MM.1S (cell line): ENCODE results near the gene SMURF2.
"Not testable (repeated sequence)": the region's sequence is repeated elsewhere in the genome, so short reads cannot be mapped to it uniquely, and the experiment has no call there.

Experiments
- DNase-seq: peaks from one replicate; pipeline ENCODE4 v3.0.0-alpha.2; 2015
- H2AFZ ChIP-seq: fragments of 300-600 bp; sonication (generic); 2 replicates; pipeline ENCODE4 v1.6.0; 2016; ENCODE audit warnings: antibody characterized with exemption, low read length
- H3F3A ChIP-seq: fragments of 300-600 bp; sonication (generic); 2 replicates; pipeline ENCODE4 v1.6.1; 2016; ENCODE audit warnings: mild to moderate bottlenecking, antibody characterized with exemption, low read length, moderate library complexity, mixed read lengths; ENCODE audit not compliant: insufficient read depth
- H3K27ac ChIP-seq: fragments of 300-600 bp; sonication (generic); 2 replicates; pipeline ENCODE4 v1.5.1; 2016; ENCODE audit warnings: mild to moderate bottlenecking, low read length
- H3K27me3 ChIP-seq: fragments of 300-600 bp; sonication (generic); replicated peaks from 2 replicates; pipeline ENCODE4 v1.6.0; 2016; ENCODE audit warnings: low read length; ENCODE audit not compliant: insufficient read depth
- H3K36me3 ChIP-seq: fragments of 300-600 bp; sonication (generic); replicated peaks from 2 replicates; pipeline ENCODE4 v1.6.1; 2016; ENCODE audit warnings: mild to moderate bottlenecking, low read length, mixed read lengths; ENCODE audit not compliant: insufficient read depth
- H3K4me1 ChIP-seq: fragments of 300-600 bp; sonication (generic); 2 replicates; pipeline ENCODE4 v1.6.1; 2016; ENCODE audit warnings: low read length, mixed read lengths
- H3K4me2 ChIP-seq: fragments of 300-600 bp; sonication (generic); 2 replicates; pipeline ENCODE4 v1.6.0; 2016; ENCODE audit warnings: low read depth, low read length
- H3K4me3 ChIP-seq: fragments of 300-600 bp; sonication (generic); 2 replicates; pipeline ENCODE4 v1.5.1; 2016; ENCODE audit warnings: low read length, mixed read lengths
- H3K79me2 ChIP-seq: fragments of 300-600 bp; sonication (generic); 2 replicates; pipeline ENCODE4 v1.6.1; 2016; ENCODE audit warnings: mixed run types, low read length, mixed read lengths
- H3K9ac ChIP-seq: fragments of 300-600 bp; sonication (generic); 2 replicates; pipeline ENCODE4 v1.6.1; 2016; ENCODE audit warnings: low read length, mixed read lengths
- H3K9me2 ChIP-seq: fragments of 300-600 bp; sonication (generic); replicated peaks from 2 replicates; pipeline ENCODE4 v1.6.1; 2016; ENCODE audit warnings: mild to moderate bottlenecking, low read length, mixed read lengths; ENCODE audit not compliant: insufficient read depth
- H3K9me3 ChIP-seq: fragments of 300-600 bp; sonication (generic); replicated peaks from 2 replicates; pipeline ENCODE4 v1.6.1; 2016; ENCODE audit warnings: mild to moderate bottlenecking, low read length, mixed read lengths; ENCODE audit not compliant: insufficient read depth
- H4K20me1 ChIP-seq: fragments of 300-600 bp; sonication (generic); 2 replicates; pipeline ENCODE4 v1.6.1; 2016; ENCODE audit warnings: mild to moderate bottlenecking, low read length, moderate library complexity, mixed read lengths; ENCODE audit not compliant: insufficient read depth
- CTCF ChIP-seq: fragments of 300-600 bp; sonication (generic); IDR thresholded peaks from 2 replicates; pipeline ENCODE4 v1.5.1; 2016; ENCODE audit warnings: antibody characterized with exemption, low read length, mixed read lengths
- EZH2 ChIP-seq: fragments of 300-600 bp; sonication (generic); optimal IDR thresholded peaks from 2 replicates; pipeline ENCODE3; 2017; ENCODE audit warnings: low read depth, mild to moderate bottlenecking, antibody characterized with exemption, low read length, mixed read lengths
- EZH2phosphoT487 ChIP-seq: fragments of 300-600 bp; sonication (generic); IDR thresholded peaks from 2 replicates; pipeline ENCODE4 v1.6.1; 2018; ENCODE audit warnings: antibody characterized with exemption, low read length

SMURF2 gene

DNA sequence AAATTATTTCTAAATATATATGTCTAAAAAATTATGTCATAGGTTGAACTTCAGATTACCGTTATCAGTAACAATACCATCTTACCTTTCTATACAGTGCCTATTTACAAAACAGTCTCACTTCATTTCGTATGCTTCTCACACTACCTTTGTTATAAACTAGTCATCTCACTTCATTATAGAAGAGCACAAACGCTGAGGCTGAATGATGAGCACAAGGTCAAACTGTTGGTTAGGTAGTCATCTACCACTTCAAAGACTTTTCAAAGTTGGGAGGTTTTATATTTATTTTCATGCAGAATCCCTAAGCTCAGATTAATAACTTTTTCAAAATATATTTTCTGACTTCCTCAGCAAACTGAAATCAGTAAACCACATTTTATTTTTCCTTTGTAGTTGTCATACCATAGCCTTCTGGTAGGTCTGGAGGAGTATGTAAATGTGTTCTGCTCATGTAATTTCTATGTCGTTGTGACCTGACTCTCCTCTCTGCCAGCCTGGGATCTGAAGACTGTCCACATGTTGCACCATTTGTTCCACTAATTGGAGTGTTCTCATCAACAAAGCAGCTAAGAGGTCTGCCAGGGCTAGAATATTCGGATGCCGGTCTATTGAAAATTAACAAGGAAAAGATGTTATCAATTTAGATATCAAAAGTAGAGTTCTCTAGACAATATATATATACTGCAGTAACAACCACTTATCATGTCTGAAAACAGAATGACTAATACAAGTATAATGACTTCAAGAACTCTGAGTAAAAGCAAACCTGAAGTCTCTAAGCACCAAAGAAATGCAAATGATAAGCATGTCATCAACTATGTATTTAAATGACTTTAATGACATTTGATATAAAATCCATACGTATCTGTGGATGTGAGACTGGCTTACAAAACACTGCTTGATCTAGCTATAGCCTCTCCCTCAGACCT, 81.5 kb downstream of the SMURF2 start:
- H3K9me2 ChIP-seq = no peaks in the 10 kb centered on the region
- no peak overlapping the region for H3K4me3 ChIP-seq
- H3K36me3 ChIP-seq = no peaks in the 10 kb centered on the region
- H3K79me2 ChIP-seq = no peaks in the 10 kb centered on the region
- no peak overlapping the region for H3K9ac ChIP-seq
- H2AFZ ChIP-seq = no peak overlapping the region
- DNase-seq = no peak
- no peaks in the 10 kb centered on the region for H3K4me1 ChIP-seq
- TF ChIP-seq EZH2phosphoT487 = no peak
- no peak for TF ChIP-seq EZH2
- no peak for TF ChIP-seq CTCF
- no peaks in the 10 kb centered on the region for H3K27me3 ChIP-seq
- no peaks in the 10 kb centered on the region for H3F3A ChIP-seq
- H3K4me2 ChIP-seq = no peak overlapping the region
- no peak overlapping the region for H3K27ac ChIP-seq
- H4K20me1 ChIP-seq = no peaks in the 10 kb centered on the region
- H3K9me3 ChIP-seq = no peaks in the 10 kb centered on the region

DNA sequence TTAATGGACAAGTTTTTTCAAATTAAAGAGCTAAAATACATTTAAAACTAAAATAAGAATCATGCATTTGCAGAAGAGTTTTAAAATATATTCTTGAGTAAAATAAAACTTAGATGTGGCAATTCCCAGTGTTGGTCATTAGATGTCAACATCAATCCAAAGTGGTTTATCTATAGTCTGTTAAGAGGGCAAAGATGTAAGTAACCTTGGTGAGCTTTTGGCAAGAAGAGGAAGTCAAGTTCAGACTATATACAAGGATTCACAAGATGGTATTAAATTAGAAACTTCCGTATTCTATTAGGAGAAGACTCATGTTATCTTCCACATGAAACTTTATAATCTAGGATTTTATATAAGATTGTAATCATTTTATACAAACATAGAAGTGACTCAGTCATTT, 82.2 kb downstream of the SMURF2 start:
- H3K9ac ChIP-seq = no peak overlapping the region
- no peaks in the 10 kb centered on the region for H3F3A ChIP-seq
- no peaks in the 10 kb centered on the region for H3K4me1 ChIP-seq
- TF ChIP-seq EZH2 (no peak), CTCF (no peak), EZH2phosphoT487 (no peak)
- no peak for DNase-seq
- no peaks in the 10 kb centered on the region for H3K9me3 ChIP-seq
- H3K36me3 ChIP-seq = no peaks in the 10 kb centered on the region
- H3K79me2 ChIP-seq = no peaks in the 10 kb centered on the region
- no peak overlapping the region for H3K27ac ChIP-seq
- H4K20me1 ChIP-seq = no peaks in the 10 kb centered on the region
- H3K4me3 ChIP-seq = no peak overlapping the region
- no peaks in the 10 kb centered on the region for H3K9me2 ChIP-seq
- H3K4me2 ChIP-seq = no peak overlapping the region
- H2AFZ ChIP-seq = no peak overlapping the region
- H3K27me3 ChIP-seq = no peaks in the 10 kb centered on the region

- H3K4me1 ChIP-seq, H4K20me1 ChIP-seq, H3K27ac ChIP-seq, H3K9me3 ChIP-seq, H3K4me2 ChIP-seq, H3K27me3 ChIP-seq, H3K79me2 ChIP-seq, H3K9ac ChIP-seq, H3K9me2 ChIP-seq, H3K4me3 ChIP-seq, H2AFZ ChIP-seq, H3K36me3 ChIP-seq, DNase-seq, H3F3A ChIP-seq: not testable (repeated sequence)
Observed at GRCh38 chr17:64577025-64577424, 85.1 kb downstream of the SMURF2 start.

DNA sequence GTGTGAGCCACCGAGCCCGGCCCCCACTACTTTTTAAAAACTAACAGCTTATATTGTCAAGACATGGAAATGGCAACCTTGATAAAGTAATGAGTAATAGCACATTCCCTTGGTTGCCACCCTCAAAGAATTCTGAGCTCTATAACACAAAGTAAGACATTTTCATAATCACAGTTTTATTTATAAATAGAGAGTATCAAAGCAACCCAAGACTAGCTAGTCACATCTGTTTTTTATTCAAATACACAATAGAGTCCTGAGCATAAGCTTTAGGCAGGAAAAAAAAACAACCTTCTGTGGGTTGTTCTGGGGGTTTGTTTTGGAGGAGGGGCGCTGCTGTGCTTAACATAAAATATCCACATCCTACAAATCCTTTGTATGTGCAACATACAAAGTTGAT, 86.7 kb downstream of the SMURF2 start:
- H2AFZ ChIP-seq = no peak overlapping the region
- H3K4me3 ChIP-seq = no peak overlapping the region
- H3K9ac ChIP-seq = no peak overlapping the region
- no peaks in the 10 kb centered on the region for H3K9me3 ChIP-seq
- no peak overlapping the region for H3K27ac ChIP-seq
- H3K36me3 ChIP-seq = no peaks in the 10 kb centered on the region; the same call in 1 of the 2 replicates
- H3K4me1 ChIP-seq = no peaks in the 10 kb centered on the region
- no peaks in the 10 kb centered on the region for H4K20me1 ChIP-seq
- H3F3A ChIP-seq = no peaks in the 10 kb centered on the region
- no peaks in the 10 kb centered on the region for H3K9me2 ChIP-seq
- TF ChIP-seq CTCF = no peak
- no peak for TF ChIP-seq EZH2phosphoT487
- no peak for TF ChIP-seq EZH2
- no peaks in the 10 kb centered on the region for H3K27me3 ChIP-seq
- no peak for DNase-seq
- no peak overlapping the region for H3K4me2 ChIP-seq
- no peaks in the 10 kb centered on the region for H3K79me2 ChIP-seq
